Measurements from ENCODE around the gene SRGAP3. TPM values are rescaled to one million over a fixed set of nuclear protein-coding genes. Genes with fewer than 3 reads are reported as not detected.
"Not testable (repeated sequence)": the region's sequence is repeated elsewhere in the genome, so short reads cannot be mapped to it uniquely, and the experiment has no call there.

Gene SRGAP3
- total RNA-seq, 1 donor from 2014 or later: 21.4 TPM

GRCh38 chr3:9293076-9293475 is 43.6 kb upstream of the SRGAP3 start:
- H3K4me3 Mint-ChIP-seq (ENCODE audit: low read depth): no peak overlapping the region

GRCh38 chr3:9292516-9292915 is 43.1 kb upstream of the SRGAP3 start:
- no peak overlapping the region for H3K27ac Mint-ChIP-seq
- DNase-seq (ENCODE audit: low spot score, unreplicated experiment): no peak
- no peaks in the 10 kb centered on the region for H3K4me1 Mint-ChIP-seq (ENCODE audit: low read depth)
- H3K36me3 Mint-ChIP-seq (ENCODE audit: insufficient read depth): no peaks in the 10 kb centered on the region
- TF ChIP-seq CTCF (IDR thresholded peaks at IDR 0.05; ENCODE audit: unreplicated experiment): no peak
- no peak overlapping the region for H3K4me3 Mint-ChIP-seq (ENCODE audit: low read depth)
- peaks cover 10% of the 10 kb centered on the region for H3K9me3 Mint-ChIP-seq (ENCODE audit: low read depth)
- peaks cover 6% of the 10 kb centered on the region for H3K27me3 Mint-ChIP-seq

More at GRCh38 chr3:9293076-9293475, 43.6 kb upstream of the SRGAP3 start:
- H3K27me3 Mint-ChIP-seq: peaks cover 6% of the 10 kb centered on the region
- no peak overlapping the region for H3K27ac Mint-ChIP-seq
- no peaks in the 10 kb centered on the region for H3K36me3 Mint-ChIP-seq (ENCODE audit: insufficient read depth)
- TF ChIP-seq CTCF (IDR thresholded peaks at IDR 0.05; ENCODE audit: unreplicated experiment): no peak
- no peaks in the 10 kb centered on the region for H3K4me1 Mint-ChIP-seq (ENCODE audit: low read depth)
- peaks cover 10% of the 10 kb centered on the region for H3K9me3 Mint-ChIP-seq (ENCODE audit: low read depth)
- no peak for DNase-seq (ENCODE audit: low spot score, unreplicated experiment)

- Mint-ChIP-seq H3K9me3 (ENCODE audit: low read depth) (peaks cover 10% of the 10 kb centered on the region), H3K4me3 (ENCODE audit: low read depth) (no peak overlapping the region), H3K36me3 (ENCODE audit: insufficient read depth) (no peaks in the 10 kb centered on the region), H3K27me3 (peaks cover 6% of the 10 kb centered on the region), H3K27ac (no peak overlapping the region), H3K4me1 (ENCODE audit: low read depth) (no peaks in the 10 kb centered on the region)
- no peak for DNase-seq (ENCODE audit: low spot score, unreplicated experiment)
- no peak for TF ChIP-seq CTCF (IDR thresholded peaks at IDR 0.05; ENCODE audit: unreplicated experiment)
These were observed 42.5 kb upstream of the SRGAP3 start for GRCh38 chr3:9291821-9292410.

- no peak for DNase-seq (ENCODE audit: low spot score, unreplicated experiment)
- Mint-ChIP-seq H3K27me3 (peaks cover 3% of the 10 kb centered on the region), H3K4me1 (ENCODE audit: low read depth) (no peaks in the 10 kb centered on the region), H3K27ac (no peak overlapping the region), H3K4me3 (ENCODE audit: low read depth) (no peak overlapping the region), H3K36me3 (ENCODE audit: insufficient read depth) (no peaks in the 10 kb centered on the region), H3K9me3 (ENCODE audit: low read depth) (peaks cover 10% of the 10 kb centered on the region)
- TF ChIP-seq CTCF (IDR thresholded peaks at IDR 0.05; ENCODE audit: unreplicated experiment): no peak
These were observed 41.1 kb upstream of the SRGAP3 start for GRCh38 chr3:9290566-9290965.

GRCh38 chr3:9281533-9281932 is 32.1 kb upstream of the SRGAP3 start:
- not testable (repeated sequence) for H3K27ac Mint-ChIP-seq

More at GRCh38 chr3:9281533-9281932, 32.1 kb upstream of the SRGAP3 start:
- H3K36me3 Mint-ChIP-seq (ENCODE audit: insufficient read depth); H3K9me3 Mint-ChIP-seq (ENCODE audit: low read depth); DNase-seq (ENCODE audit: low spot score, unreplicated experiment); H3K4me3 Mint-ChIP-seq (ENCODE audit: low read depth); H3K27me3 Mint-ChIP-seq: not testable (repeated sequence)
- peaks cover 12% of the 10 kb centered on the region for H3K4me1 Mint-ChIP-seq (ENCODE audit: low read depth)
